ENCODE data around the gene SNX25. TPM values are rescaled to one million over a fixed set of nuclear protein-coding genes. Genes with fewer than 3 reads are reported as not detected.

Gene SNX25
- total RNA-seq, 1 experiment from 2014 or later = 3.5 TPM

GRCh38 chr4:185384061-185384460 is 174.7 kb downstream of the SNX25 start:
- BruUV-seq (replicated peaks) = no TSS peak
- TF ChIP-seq, protein P1, sequence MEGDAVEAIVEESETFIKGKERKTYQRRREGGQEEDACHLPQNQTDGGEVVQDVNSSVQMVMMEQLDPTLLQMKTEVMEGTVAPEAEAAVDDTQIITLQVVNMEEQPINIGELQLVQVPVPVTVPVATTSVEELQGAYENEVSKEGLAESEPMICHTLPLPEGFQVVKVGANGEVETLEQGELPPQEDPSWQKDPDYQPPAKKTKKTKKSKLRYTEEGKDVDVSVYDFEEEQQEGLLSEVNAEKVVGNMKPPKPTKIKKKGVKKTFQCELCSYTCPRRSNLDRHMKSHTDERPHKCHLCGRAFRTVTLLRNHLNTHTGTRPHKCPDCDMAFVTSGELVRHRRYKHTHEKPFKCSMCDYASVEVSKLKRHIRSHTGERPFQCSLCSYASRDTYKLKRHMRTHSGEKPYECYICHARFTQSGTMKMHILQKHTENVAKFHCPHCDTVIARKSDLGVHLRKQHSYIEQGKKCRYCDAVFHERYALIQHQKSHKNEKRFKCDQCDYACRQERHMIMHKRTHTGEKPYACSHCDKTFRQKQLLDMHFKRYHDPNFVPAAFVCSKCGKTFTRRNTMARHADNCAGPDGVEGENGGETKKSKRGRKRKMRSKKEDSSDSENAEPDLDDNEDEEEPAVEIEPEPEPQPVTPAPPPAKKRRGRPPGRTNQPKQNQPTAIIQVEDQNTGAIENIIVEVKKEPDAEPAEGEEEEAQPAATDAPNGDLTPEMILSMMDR (conservative IDR thresholded peaks at IDR 0.05; ENCODE audit: low read depth, low read length) = no peak
- TF ChIP-seq EZH2 (IDR thresholded peaks at IDR 0.05; ENCODE audit: borderline replicate concordance, low read depth, low read length, poor library complexity, severe bottlenecking) = no peak
- peaks cover 20% of the 10 kb centered on the region for H3K4me1 ChIP-seq (ENCODE audit: insufficient read depth, low read length, poor library complexity, severe bottlenecking)
- no peak overlapping the region for H3K27ac ChIP-seq (ENCODE audit: low read depth, low read length, poor library complexity, severe bottlenecking)
- intact Hi-C loops (cut with micrococcal nuclease; ENCODE audit: unreplicated experiment) = no loop called here
- DNase-seq (ENCODE audit: low spot score) = no peak
- peaks cover 16% of the 10 kb centered on the region for H3K9me3 ChIP-seq (ENCODE audit: low read depth, low read length, poor library complexity, severe bottlenecking)
- H3K27me3 ChIP-seq (replicated peaks; ENCODE audit: insufficient read depth, low read depth, low read length, poor library complexity) = no peaks in the 10 kb centered on the region
- H3K36me3 ChIP-seq (ENCODE audit: insufficient read depth, low read length, poor library complexity, severe bottlenecking) = no peaks in the 10 kb centered on the region
- ChIA-PET POLR2A (ENCODE audit: low non-redundant PET) (no interaction called here), CTCF (no interaction called here)
- H3K4me3 ChIP-seq (ENCODE audit: low read depth, low read length, poor library complexity, severe bottlenecking) = no peak overlapping the region

DNA sequence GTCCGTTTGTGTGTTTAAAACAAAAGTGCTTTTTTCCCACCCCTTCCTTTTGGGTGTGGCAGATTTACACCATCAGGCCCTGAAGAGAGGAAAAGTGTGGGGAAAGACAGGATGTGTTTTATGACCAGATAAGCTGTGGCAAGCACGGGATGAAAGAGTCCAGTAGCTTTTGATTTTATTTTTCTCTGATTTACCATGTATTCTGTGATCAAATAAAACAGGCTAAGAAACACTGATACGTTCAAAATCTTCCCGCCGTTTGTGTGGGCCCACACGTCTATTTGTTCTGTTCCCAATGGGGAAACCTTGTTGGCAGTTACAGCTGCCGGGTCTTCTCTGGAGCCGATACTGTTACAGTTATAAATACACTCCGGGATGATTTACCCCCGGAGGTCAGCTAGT is 175.5 kb downstream of the SNX25 start:
- intact Hi-C loops (cut with micrococcal nuclease; ENCODE audit: unreplicated experiment) = no loop called here
- peaks cover 20% of the 10 kb centered on the region for H3K4me1 ChIP-seq (ENCODE audit: insufficient read depth, low read length, poor library complexity, severe bottlenecking)
- no TSS peak for BruUV-seq (replicated peaks)
- peak; percentile 54 for DNase-seq (ENCODE audit: low spot score)
- ChIA-PET CTCF (interaction anchor here (0.6 kb wide), 1 partner anchor 43 kb away, joined by 3 read pairs; no protein-coding TSS in a partner anchor), POLR2A (ENCODE audit: low non-redundant PET) (interaction anchor here (0.6 kb wide), 1 partner anchor 141 kb away, joined by 4 read pairs; no protein-coding TSS in a partner anchor)
- no peak overlapping the region for H3K4me3 ChIP-seq (ENCODE audit: low read depth, low read length, poor library complexity, severe bottlenecking)
- TF ChIP-seq, protein P1 (conservative IDR thresholded peaks at IDR 0.05; ENCODE audit: low read depth, low read length) = no peak
- TF ChIP-seq EZH2 (IDR thresholded peaks at IDR 0.05; ENCODE audit: borderline replicate concordance, low read depth, low read length, poor library complexity, severe bottlenecking) = no peak
- peaks cover 14% of the 10 kb centered on the region for H3K9me3 ChIP-seq (ENCODE audit: low read depth, low read length, poor library complexity, severe bottlenecking)
- no peaks in the 10 kb centered on the region for H3K27me3 ChIP-seq (replicated peaks; ENCODE audit: insufficient read depth, low read depth, low read length, poor library complexity)
- no peak overlapping the region for H3K27ac ChIP-seq (ENCODE audit: low read depth, low read length, poor library complexity, severe bottlenecking)
- H3K36me3 ChIP-seq (ENCODE audit: insufficient read depth, low read length, poor library complexity, severe bottlenecking) = no peaks in the 10 kb centered on the region

DNA sequence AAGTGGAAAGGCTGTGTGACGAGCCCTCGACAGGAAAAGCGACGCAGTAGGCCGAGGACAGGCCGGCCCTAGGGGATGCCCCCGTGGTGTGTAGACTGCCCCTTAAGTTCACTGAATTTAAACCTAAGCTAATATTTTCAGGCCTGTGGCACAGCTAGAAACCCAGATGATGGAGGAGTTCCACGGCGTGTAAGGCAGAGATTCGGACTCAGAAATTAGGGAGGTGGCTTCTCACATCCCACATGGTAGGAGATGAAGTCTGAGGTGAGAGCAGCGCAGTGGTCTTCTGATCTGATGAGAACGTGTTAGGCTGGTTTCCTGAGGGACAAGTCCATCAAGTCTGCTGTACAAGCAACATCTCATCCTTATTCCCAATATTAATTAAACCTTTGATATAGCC is 178.6 kb downstream of the SNX25 start:
- H3K36me3 ChIP-seq (ENCODE audit: insufficient read depth, low read length, poor library complexity, severe bottlenecking) = no peaks in the 10 kb centered on the region
- no TSS peak for BruUV-seq (replicated peaks)
- DNase-seq (ENCODE audit: low spot score) = no peak
- peaks cover under 1% of the 10 kb centered on the region for H3K9me3 ChIP-seq (ENCODE audit: low read depth, low read length, poor library complexity, severe bottlenecking)
- H3K27me3 ChIP-seq (replicated peaks; ENCODE audit: insufficient read depth, low read depth, low read length, poor library complexity) = no peaks in the 10 kb centered on the region
- ChIA-PET POLR2A (ENCODE audit: low non-redundant PET) (no interaction called here), CTCF (no interaction called here)
- peaks cover 9% of the 10 kb centered on the region for H3K4me1 ChIP-seq (ENCODE audit: insufficient read depth, low read length, poor library complexity, severe bottlenecking)
- no peak overlapping the region for H3K27ac ChIP-seq (ENCODE audit: low read depth, low read length, poor library complexity, severe bottlenecking)
- no peak overlapping the region for H3K4me3 ChIP-seq (ENCODE audit: low read depth, low read length, poor library complexity, severe bottlenecking)
- TF ChIP-seq EZH2 (IDR thresholded peaks at IDR 0.05; ENCODE audit: borderline replicate concordance, low read depth, low read length, poor library complexity, severe bottlenecking) = no peak
- TF ChIP-seq, protein P1 (conservative IDR thresholded peaks at IDR 0.05; ENCODE audit: low read depth, low read length) = no peak
- intact Hi-C loops (cut with micrococcal nuclease; ENCODE audit: unreplicated experiment) = no loop called here

Data from A673 (cell line).